HepG2 (cell line): ENCODE results near the gene ARIH1. TPM values are rescaled to one million over a fixed set of nuclear protein-coding genes. Genes with fewer than 3 reads are reported as not detected.

Experiments used
- ATAC-seq: fragments of 200-7000 bp; cut with Tn5 transposase; 3 replicates; pipeline ENCODE4 v1.9.1; 2020; ENCODE audit warnings: mild to moderate bottlenecking, moderate library complexity
- BruUV-seq: library from RNA; stranded (reverse); fragments of 400-500 nt; replicated peaks from 2 replicates; lab custom pipeline; 2021; lab: Mats Ljungman, UMichigan
- CTCF ChIA-PET: fragments of 300-600 bp; formaldehyde crosslinking; extraction: SDS; loops from one replicate; lab custom pipeline; 2021; ENCODE audit warnings: low total read pairs, inconsistent platforms, low intra/inter-chr PET ratio; lab: Yijun Ruan, JAX
- POLR2A ChIA-PET: fragments of 350-600 bp; sonication (Branson Sonifier 250); formaldehyde crosslinking; loops from one replicate; lab custom pipeline; 2020; ENCODE audit warnings: antibody characterized with exemption, inconsistent platforms; lab: Yijun Ruan, JAX
- DNase-seq: peaks from one replicate; pipeline ENCODE4 v3.0.0-alpha.2; 2015; ENCODE audit warnings: low spot score
- FAIRE-seq: peaks from 3 replicates; lab custom pipeline; 2011; peaks lifted over from hg19 to GRCh38; lab: Jason Lieb, UNC
- H2AFZ ChIP-seq: one replicate; pipeline ENCODE4 v1.6.1; 2011; ENCODE audit warnings: low read length, inconsistent platforms
- H3K27ac ChIP-seq: fragments of 300-600 bp; 3 replicates; pipeline ENCODE4 v1.8.0; 2011; ENCODE audit warnings: mixed run types, mild to moderate bottlenecking, mixed read lengths, low read length, inconsistent platforms; ENCODE audit not compliant: insufficient read depth; ENCODE audit errors: extremely low read length
- H3K27me3 ChIP-seq, 2 experiments: fragments of 200-600 bp in 1 of 2; 2 replicates in 1 of 2; 3 replicates in 1 of 2; pipeline versions ENCODE4 v1.6.0 to v1.8.0; 2011; ENCODE audit warnings: low read length in 2 of 2, mild to moderate bottlenecking in 2 of 2, moderate library complexity in 2 of 2, inconsistent platforms in 1 of 2; ENCODE audit not compliant: insufficient read depth in 2 of 2, control insufficient read depth in 1 of 2
- H3K36me3 ChIP-seq, 2 experiments: fragments of 200-600 bp in 1 of 2; replicated peaks in 1 of 2; 2 replicates in 1 of 2; 3 replicates in 1 of 2; pipeline versions ENCODE4 v1.5.1 to v1.8.0; 2011; ENCODE audit warnings: low read length in 2 of 2, inconsistent platforms in 1 of 2; ENCODE audit not compliant: insufficient read depth in 2 of 2, control insufficient read depth in 1 of 2
- H3K4me1 ChIP-seq: 2 replicates; pipeline ENCODE4 v1.5.1; 2012; ENCODE audit warnings: low read length, inconsistent platforms; ENCODE audit not compliant: insufficient read depth
- H3K4me2 ChIP-seq: 2 replicates; pipeline ENCODE4 v1.6.0; 2011; ENCODE audit warnings: low read depth, low read length, inconsistent platforms
- H3K4me3 ChIP-seq, 3 experiments: fragments of 200-600 bp in 1 of 3; sonication (generic), shearing (Covaris generic) in 1 of 3; replicated peaks in 1 of 3; 2 replicates each; pipeline ENCODE4 v1.5.1; 2011 to 2016; ENCODE audit warnings: low read length in 3 of 3, inconsistent platforms in 2 of 3, low read depth in 2 of 3, mild to moderate bottlenecking in 2 of 3, control low read depth in 1 of 3, mixed read lengths in 1 of 3; ENCODE audit not compliant: insufficient read depth in 1 of 3
- H3K79me2 ChIP-seq: one replicate; pipeline ENCODE4 v1.6.1; 2011; ENCODE audit warnings: low read length, inconsistent platforms; ENCODE audit not compliant: insufficient read depth
- H3K9ac ChIP-seq: 2 replicates; pipeline ENCODE4 v1.6.0; 2011; ENCODE audit warnings: mild to moderate bottlenecking, low read depth, low read length, inconsistent platforms; ENCODE audit not compliant: insufficient read depth
- H3K9me3 ChIP-seq: 2 replicates; pipeline ENCODE4 v1.5.1; 2012; ENCODE audit warnings: mild to moderate bottlenecking, low read length
- H4K20me1 ChIP-seq: 2 replicates; pipeline ENCODE4 v1.6.0; 2011; ENCODE audit warnings: inconsistent platforms, mild to moderate bottlenecking, low read length, moderate library complexity; ENCODE audit not compliant: insufficient read depth
- CBFB ChIP-seq: sonication (generic); formaldehyde crosslinking; IDR thresholded peaks from 2 replicates; pipeline ENCODE4 v1.4.0; 2020; ENCODE audit warnings: missing genetic modification reagents
- EHMT2 ChIP-seq: fragments of 200-600 bp; sonication (generic); IDR thresholded peaks from 2 replicates; pipeline ENCODE4 v1.7.0; 2017; ENCODE audit warnings: antibody characterized with exemption, low read depth, low read length, borderline replicate concordance
- HNF4G ChIP-seq, 2 experiments: sonication (generic) in 1 of 2; formaldehyde crosslinking in 1 of 2; IDR thresholded peaks; 2 replicates each; pipeline versions ENCODE4 v1.4.0 to v1.6.1; 2011 to 2020; ENCODE audit warnings: borderline replicate concordance in 2 of 2, low read depth in 2 of 2, mild to moderate bottlenecking in 2 of 2, low read length in 1 of 2, missing genetic modification reagents in 1 of 2, moderate library complexity in 1 of 2
- MIER3 ChIP-seq: IDR thresholded peaks from 2 replicates; pipeline ENCODE4 v1.6.1; 2016; ENCODE audit warnings: missing compliant biosample characterization, borderline replicate concordance
- NFIB ChIP-seq: sonication (generic); formaldehyde crosslinking; IDR thresholded peaks from 2 replicates; pipeline ENCODE4 v1.9.0; 2021; ENCODE audit warnings: missing genetic modification reagents, mild to moderate bottlenecking, borderline replicate concordance
- PPARG ChIP-seq: conservative IDR thresholded peaks from 2 replicates; pipeline ENCODE4 v1.6.1; 2016; ENCODE audit warnings: missing biosample characterization, missing genetic modification reagents
- RORA ChIP-seq: sonication (generic); formaldehyde crosslinking; IDR thresholded peaks from 2 replicates; pipeline ENCODE4 v1.5.0; 2020; ENCODE audit warnings: mild to moderate bottlenecking, missing genetic modification reagents, moderate library complexity
- SOX5 ChIP-seq: IDR thresholded peaks from 2 replicates; pipeline ENCODE4 v1.6.1; 2016; ENCODE audit warnings: borderline replicate concordance
- SP2 ChIP-seq: sonication (generic); formaldehyde crosslinking; IDR thresholded peaks from 2 replicates; pipeline ENCODE4 v1.5.1; 2020; ENCODE audit warnings: mild to moderate bottlenecking, missing genetic modification reagents
- SYNCRIP ChIP-seq: fragments of 200-400 bp; formaldehyde crosslinking; IDR thresholded peaks from 2 replicates; pipeline ENCODE4 v1.6.1; 2018; ENCODE audit warnings: mild to moderate bottlenecking, low read depth, low read length; ENCODE audit not compliant: insufficient read depth
- THYN1 ChIP-seq: sonication (generic); formaldehyde crosslinking; IDR thresholded peaks from 2 replicates; pipeline ENCODE4 v1.8.1; 2023; ENCODE audit warnings: low read depth, mild to moderate bottlenecking, moderate library complexity, missing genetic modification reagents, borderline replicate concordance
- ZKSCAN5 ChIP-seq: sonication (generic); formaldehyde crosslinking; IDR thresholded peaks from 2 replicates; pipeline ENCODE4 v1.5.1; 2020; ENCODE audit warnings: mild to moderate bottlenecking, missing genetic modification reagents
- ZNF256 ChIP-seq: sonication (generic); formaldehyde crosslinking; conservative IDR thresholded peaks from 2 replicates; pipeline ENCODE4 v1.4.0; 2020; ENCODE audit warnings: missing genetic modification reagents
- ZNF264 ChIP-seq: sonication (generic); formaldehyde crosslinking; IDR thresholded peaks from 2 replicates; pipeline ENCODE4 v1.4.0; 2020; ENCODE audit warnings: missing genetic modification reagents
- ZNF292 ChIP-seq: sonication (generic); formaldehyde crosslinking; IDR thresholded peaks from 2 replicates; pipeline ENCODE4 v1.8.1; 2022; ENCODE audit warnings: mild to moderate bottlenecking, low read depth, missing genetic modification reagents, borderline replicate concordance
- WGBS: methylation state at CpG from one replicate; pipeline ENCODE4 v1.1.6; 2017; ENCODE audit warnings: low lambda C conversion rate; 5-methylcytosine and 5-hydroxymethylcytosine counted together
- in situ Hi-C: cut with HindIII; loops from 2 replicates; pipeline ENCODE4 v1.10.0; 2017; ENCODE audit warnings: low pct_unique_long_range_greater_than_20kb; ENCODE audit not compliant: extremely low pct_ligation_motif_present
- intact Hi-C: fragments of 100-400 bp; cut with micrococcal nuclease; formaldehyde crosslinking; loops from one replicate; pipeline ENCODE4 v1.10.0; 2022; ENCODE audit not compliant: unreplicated experiment
- polyA plus RNA-seq, 8 experiments: library from polyadenylated mRNA; depleted of rRNA in 3 of 8; stranded (reverse) in 7 of 8; unstranded in 1 of 8; fragments of >200 nt; fragmentation: Illumina TruSeq in 4 of 8; extraction: Trizol in 4 of 8; gene quantifications; 2 replicates each; pipeline versions ENCODE4 v1.2.1 to v1.2.3, GENCODE V29; 2011 to 2016; ENCODE audit warnings: low read depth in 4 of 8, missing spikeins in 1 of 8, mixed read lengths in 1 of 8; ENCODE audit not compliant: insufficient read depth in 1 of 8
- total RNA-seq, 5 experiments: library from RNA; depleted of rRNA; stranded (reverse); fragments of >200 nt; fragmentation: Illumina TruSeq; extraction: Trizol; gene quantifications; 2 replicates each; pipeline ENCODE4 v1.2.3, GENCODE V29; 2016; ENCODE audit warnings: low read depth in 1 of 5
- TF ChIP-seq, protein P1 (sequence below): sonication (generic); formaldehyde crosslinking; conservative IDR thresholded peaks from 2 replicates; pipeline ENCODE4 v1.4.0; 2020; ENCODE audit warnings: missing genetic modification reagents
- TF ChIP-seq, protein P2 (sequence below): sonication (generic); formaldehyde crosslinking; IDR thresholded peaks from 2 replicates; pipeline ENCODE4 v1.4.0; 2020; ENCODE audit warnings: mild to moderate bottlenecking, low read depth, missing genetic modification reagents
- TF ChIP-seq, protein P3 (sequence below): sonication (generic); formaldehyde crosslinking; conservative IDR thresholded peaks from 2 replicates; pipeline ENCODE4 v1.8.1; 2023; ENCODE audit warnings: missing genetic modification reagents
- TF ChIP-seq, protein P4 (sequence below): IDR thresholded peaks from 2 replicates; pipeline ENCODE4 v1.6.1; 2016; ENCODE audit warnings: low read depth, borderline replicate concordance
- TF ChIP-seq, protein P5 (sequence below): sonication (generic); formaldehyde crosslinking; IDR thresholded peaks from 2 replicates; pipeline ENCODE4 v1.8.1; 2023; ENCODE audit warnings: mild to moderate bottlenecking, missing genetic modification reagents, borderline replicate concordance

The ARIH1 gene
- total and polyA plus RNA-seq, 2 of the 13 experiments (the other 11 are each of a cell fraction or from before 2014, with no cell fraction given), result 38.8 to 59.8 TPM

DNA sequence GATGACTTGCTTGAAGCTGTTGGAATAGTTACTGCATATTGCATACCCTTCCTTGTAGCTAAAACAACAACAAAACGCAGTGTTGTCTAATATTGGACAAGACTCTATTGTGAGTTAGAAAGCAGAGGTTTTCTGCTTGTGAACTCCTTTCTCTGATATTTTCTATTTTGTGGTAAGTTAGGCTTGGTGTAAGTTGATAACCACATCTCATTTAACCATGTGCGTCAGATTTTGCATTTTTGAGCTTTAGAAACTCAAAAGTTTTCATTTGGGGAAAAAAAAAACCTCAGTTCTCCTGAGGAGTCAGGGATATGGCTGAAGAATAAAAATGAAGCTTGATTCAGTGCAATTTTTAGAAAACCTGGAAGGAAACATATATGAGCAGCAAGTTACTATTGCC lies 1.5 kb downstream of the ARIH1 start:
- in situ Hi-C loops, result no loop called here
- no peaks in the 10 kb centered on the region; a peak in 1 of 5 replicates for H3K27me3 ChIP-seq
- H3K79me2 ChIP-seq, result peaks cover 63% of the 10 kb centered on the region
- H4K20me1 ChIP-seq, result peaks cover 35% of the 10 kb centered on the region
- H3K9ac ChIP-seq, result peak overlapping the region; percentile 99
- no peak for TF ChIP-seq ZNF264
- TF ChIP-seq, protein P1, sequence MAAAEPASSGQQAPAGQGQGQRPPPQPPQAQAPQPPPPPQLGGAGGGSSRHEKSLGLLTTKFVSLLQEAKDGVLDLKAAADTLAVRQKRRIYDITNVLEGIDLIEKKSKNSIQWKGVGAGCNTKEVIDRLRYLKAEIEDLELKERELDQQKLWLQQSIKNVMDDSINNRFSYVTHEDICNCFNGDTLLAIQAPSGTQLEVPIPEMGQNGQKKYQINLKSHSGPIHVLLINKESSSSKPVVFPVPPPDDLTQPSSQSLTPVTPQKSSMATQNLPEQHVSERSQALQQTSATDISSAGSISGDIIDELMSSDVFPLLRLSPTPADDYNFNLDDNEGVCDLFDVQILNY (CRISPR knock-in tag), result no peak
- no peak for TF ChIP-seq ZNF292 (CRISPR knock-in tag)
- no peak for TF ChIP-seq ZKSCAN5 (CRISPR knock-in tag)
- TF ChIP-seq SOX5, result no peak
- TF ChIP-seq, protein P2, sequence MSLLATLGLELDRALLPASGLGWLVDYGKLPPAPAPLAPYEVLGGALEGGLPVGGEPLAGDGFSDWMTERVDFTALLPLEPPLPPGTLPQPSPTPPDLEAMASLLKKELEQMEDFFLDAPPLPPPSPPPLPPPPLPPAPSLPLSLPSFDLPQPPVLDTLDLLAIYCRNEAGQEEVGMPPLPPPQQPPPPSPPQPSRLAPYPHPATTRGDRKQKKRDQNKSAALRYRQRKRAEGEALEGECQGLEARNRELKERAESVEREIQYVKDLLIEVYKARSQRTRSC (CRISPR knock-in tag), result no peak
- no peak for TF ChIP-seq CBFB (CRISPR knock-in tag)
- TF ChIP-seq RORA (CRISPR knock-in tag), result no peak
- no peak for TF ChIP-seq SP2 (CRISPR knock-in tag)
- no peak for TF ChIP-seq NFIB (CRISPR knock-in tag)
- TF ChIP-seq EHMT2, result no peak
- no peak for TF ChIP-seq PPARG
- TF ChIP-seq, protein P3, sequence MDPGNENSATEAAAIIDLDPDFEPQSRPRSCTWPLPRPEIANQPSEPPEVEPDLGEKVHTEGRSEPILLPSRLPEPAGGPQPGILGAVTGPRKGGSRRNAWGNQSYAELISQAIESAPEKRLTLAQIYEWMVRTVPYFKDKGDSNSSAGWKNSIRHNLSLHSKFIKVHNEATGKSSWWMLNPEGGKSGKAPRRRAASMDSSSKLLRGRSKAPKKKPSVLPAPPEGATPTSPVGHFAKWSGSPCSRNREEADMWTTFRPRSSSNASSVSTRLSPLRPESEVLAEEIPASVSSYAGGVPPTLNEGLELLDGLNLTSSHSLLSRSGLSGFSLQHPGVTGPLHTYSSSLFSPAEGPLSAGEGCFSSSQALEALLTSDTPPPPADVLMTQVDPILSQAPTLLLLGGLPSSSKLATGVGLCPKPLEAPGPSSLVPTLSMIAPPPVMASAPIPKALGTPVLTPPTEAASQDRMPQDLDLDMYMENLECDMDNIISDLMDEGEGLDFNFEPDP (CRISPR knock-in tag), result no peak
- no peak for TF ChIP-seq SYNCRIP
- TF ChIP-seq, protein P4, sequence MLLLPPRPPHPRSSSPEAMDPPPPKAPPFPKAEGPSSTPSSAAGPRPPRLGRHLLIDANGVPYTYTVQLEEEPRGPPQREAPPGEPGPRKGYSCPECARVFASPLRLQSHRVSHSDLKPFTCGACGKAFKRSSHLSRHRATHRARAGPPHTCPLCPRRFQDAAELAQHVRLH (CRISPR knock-in tag), result no peak
- no peak for TF ChIP-seq MIER3
- TF ChIP-seq, protein P5, sequence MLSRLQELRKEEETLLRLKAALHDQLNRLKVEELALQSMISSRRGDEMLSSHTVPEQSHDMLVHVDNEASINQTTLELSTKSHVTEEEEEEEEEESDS, result no peak
- TF ChIP-seq HNF4G (IDR thresholded peaks at IDR 0.05; ENCODE audit: borderline replicate concordance, low read depth, low read length), result no peak
- no peak for TF ChIP-seq HNF4G (CRISPR knock-in tag; IDR thresholded peaks at IDR 0.05; ENCODE audit: borderline replicate concordance, low read depth)
- TF ChIP-seq ZNF256 (CRISPR knock-in tag), result no peak
- TF ChIP-seq THYN1 (CRISPR knock-in tag), result no peak
- TF ChIP-seq, all 625 proteins: peak for 0
- BruUV-seq, result no TSS peak
- Histone ChIP-seq H3K4me1 (peaks cover 38% of the 10 kb centered on the region), H2AFZ (no peak overlapping the region), H3K36me3 (peaks cover 0 to 6% of the 10 kb centered on the region in 2 experiments; a peak in 3 of 5 replicates), H3K4me3 (peak overlapping the region; percentile 84 to 91 (median 90)), H3K27ac (peak overlapping the region; percentile 99), H3K9me3 (no peaks in the 10 kb centered on the region), H3K4me2 (peak overlapping the region; percentile 69)
- FAIRE-seq (no peak), ATAC-seq (no peak), DNase-seq (no peak)
- intact Hi-C loops, result no loop called here
- ChIA-PET CTCF (no interaction called here), POLR2A (interaction anchor here (1.7 kb wide), 1 partner anchor 100 kb away, joined by 6 read pairs; the partner anchor contains the start of gene HEXA)
- 5% methylated on average over 2 of the region's 2 CpGs for WGBS
